SK-N-MC (cell line): Measurements from ENCODE around the gene EFTUD2.

Source experiments
- EZH2 ChIP-seq: fragments of 200-600 bp; sonication (generic); IDR thresholded peaks from one replicate; pipeline ENCODE4 v1.6.1; 2017; ENCODE audit warnings: antibody characterized with exemption
- FOXP2 ChIP-seq: optimal IDR thresholded peaks from 2 replicates; pipeline ENCODE3; 2011; ENCODE audit warnings: mild to moderate bottlenecking, moderate library complexity; ENCODE audit not compliant: insufficient read depth; ENCODE audit errors: extremely low read length, control extremely low read depth
- POLR2AphosphoS5 ChIP-seq: IDR thresholded peaks from 2 replicates; pipeline ENCODE4 v1.6.1; 2012; ENCODE audit warnings: mild to moderate bottlenecking, low read depth, low read length, borderline replicate concordance

DNA sequence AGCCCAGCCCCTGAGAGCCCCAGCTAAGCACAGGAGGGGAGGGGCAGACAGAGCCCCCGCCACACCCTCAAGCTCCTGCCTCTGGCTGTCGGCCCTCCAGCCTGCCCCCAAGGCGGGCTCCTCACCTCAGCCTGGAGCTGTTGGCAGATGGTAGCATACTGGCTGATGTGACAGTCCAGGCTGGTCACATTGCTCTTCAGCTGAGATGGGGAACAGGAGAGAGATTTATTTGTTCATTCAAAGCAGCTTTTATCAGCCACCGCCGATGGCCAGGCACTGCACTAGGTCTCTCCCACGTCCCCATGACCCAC is 33.5 kb upstream of the EFTUD2 start:
- TF ChIP-seq POLR2AphosphoS5 (peak; percentile 5; the same call in 1 of the 2 replicates), EZH2 (no peak), FOXP2 (no peak)
